GM21526 (cell line): ENCODE results near the gene LPP.
A peak's percentile ranks its signal among the peaks of the same experiment; 100 is the strongest.

ENCODE experiments used
- ATAC-seq: cut with Tn5 transposase; IDR thresholded peaks from one replicate; pipeline ENCODE4 v1.9.1; 2021; ENCODE audit warnings: moderate library complexity; ENCODE audit not compliant: unreplicated experiment, low FRiP score

LPP gene

GRCh38 chr3:188906236-188906635 is 752.3 kb downstream of the LPP start:
- no peak for ATAC-seq

GRCh38 chr3:188908002-188908850 is 754.3 kb downstream of the LPP start:
- no peak for ATAC-seq

GRCh38 chr3:188911026-188911850 is 757.3 kb downstream of the LPP start:
- ATAC-seq: no peak

- no peak for ATAC-seq
These were observed 759.1 kb downstream of the LPP start for GRCh38 chr3:188913084-188913483.

- no peak for ATAC-seq
These were observed 760.6 kb downstream of the LPP start for GRCh38 chr3:188914552-188914951.

- no peak for ATAC-seq
These were observed 761.2 kb downstream of the LPP start for GRCh38 chr3:188915127-188915526.

- peak; percentile 62 for ATAC-seq
These were observed 763.0 kb downstream of the LPP start for GRCh38 chr3:188916934-188917401.

GRCh38 chr3:188918093-188918492 is 764.1 kb downstream of the LPP start:
- no peak for ATAC-seq

- ATAC-seq: no peak
These were observed 769.7 kb downstream of the LPP start for GRCh38 chr3:188923671-188924070.

GRCh38 chr3:188925376-188925775 is 771.4 kb downstream of the LPP start:
- no peak for ATAC-seq

- ATAC-seq: no peak
These were observed 772.2 kb downstream of the LPP start for GRCh38 chr3:188926111-188926510.

- no peak for ATAC-seq
These were observed 773.0 kb downstream of the LPP start for GRCh38 chr3:188926741-188927511.

- no peak for ATAC-seq
These were observed 774.0 kb downstream of the LPP start for GRCh38 chr3:188927971-188928370.

GRCh38 chr3:188929137-188929536 is 775.2 kb downstream of the LPP start:
- no peak for ATAC-seq

- no peak for ATAC-seq
These were observed 777.1 kb downstream of the LPP start for GRCh38 chr3:188931036-188931435.

- ATAC-seq: no peak
These were observed 777.6 kb downstream of the LPP start for GRCh38 chr3:188931531-188931930.

- no peak for ATAC-seq
These were observed 781.0 kb downstream of the LPP start for GRCh38 chr3:188934989-188935388.

- ATAC-seq: no peak
These were observed 782.7 kb downstream of the LPP start for GRCh38 chr3:188936597-188937107.

GRCh38 chr3:188937389-188937788 is 783.4 kb downstream of the LPP start:
- no peak for ATAC-seq

GRCh38 chr3:188938999-188939398 is 785.0 kb downstream of the LPP start:
- ATAC-seq: no peak
